NT2/D1 (cell line): Measurements from ENCODE around the gene MRPL37.

Experiments used
- SUZ12 ChIP-seq: IDR thresholded peaks from 2 replicates; pipeline ENCODE4 v1.6.1; 2011; ENCODE audit not compliant: insufficient read length, insufficient read depth; ENCODE audit errors: extremely low read depth
- YY1 ChIP-seq: IDR thresholded peaks from 2 replicates; pipeline ENCODE4 v1.6.1; 2011; ENCODE audit not compliant: insufficient read length, insufficient read depth
- ZNF274 ChIP-seq: IDR thresholded peaks from 2 replicates; pipeline ENCODE4 v1.6.1; 2011; ENCODE audit warnings: mild to moderate bottlenecking, low read depth, low read length

DNA sequence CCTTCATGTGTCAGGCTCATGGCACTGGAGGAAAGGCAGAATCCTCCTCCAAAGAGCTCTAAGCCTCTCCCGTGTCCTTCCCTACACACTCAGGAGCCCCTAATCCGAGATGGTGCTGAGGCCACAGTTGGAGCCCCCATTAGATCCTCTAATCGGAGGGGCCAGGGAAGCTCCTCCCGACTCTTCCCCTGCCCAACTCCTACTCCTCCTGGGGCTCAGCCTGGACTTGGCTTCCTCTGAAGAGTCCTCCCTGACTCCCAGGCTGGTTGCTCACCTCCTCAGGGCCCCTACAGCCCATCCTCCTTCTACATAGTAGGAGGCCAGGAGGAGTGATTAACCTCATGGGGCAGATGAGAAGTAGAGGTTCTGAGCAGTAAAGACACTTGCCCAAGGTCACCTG, 25.9 kb upstream of the MRPL37 start:
- TF ChIP-seq YY1 = no peak
- no peak for TF ChIP-seq ZNF274
- no peak for TF ChIP-seq SUZ12
